ENCODE data around the gene HOGA1.

The HOGA1 gene

DNA sequence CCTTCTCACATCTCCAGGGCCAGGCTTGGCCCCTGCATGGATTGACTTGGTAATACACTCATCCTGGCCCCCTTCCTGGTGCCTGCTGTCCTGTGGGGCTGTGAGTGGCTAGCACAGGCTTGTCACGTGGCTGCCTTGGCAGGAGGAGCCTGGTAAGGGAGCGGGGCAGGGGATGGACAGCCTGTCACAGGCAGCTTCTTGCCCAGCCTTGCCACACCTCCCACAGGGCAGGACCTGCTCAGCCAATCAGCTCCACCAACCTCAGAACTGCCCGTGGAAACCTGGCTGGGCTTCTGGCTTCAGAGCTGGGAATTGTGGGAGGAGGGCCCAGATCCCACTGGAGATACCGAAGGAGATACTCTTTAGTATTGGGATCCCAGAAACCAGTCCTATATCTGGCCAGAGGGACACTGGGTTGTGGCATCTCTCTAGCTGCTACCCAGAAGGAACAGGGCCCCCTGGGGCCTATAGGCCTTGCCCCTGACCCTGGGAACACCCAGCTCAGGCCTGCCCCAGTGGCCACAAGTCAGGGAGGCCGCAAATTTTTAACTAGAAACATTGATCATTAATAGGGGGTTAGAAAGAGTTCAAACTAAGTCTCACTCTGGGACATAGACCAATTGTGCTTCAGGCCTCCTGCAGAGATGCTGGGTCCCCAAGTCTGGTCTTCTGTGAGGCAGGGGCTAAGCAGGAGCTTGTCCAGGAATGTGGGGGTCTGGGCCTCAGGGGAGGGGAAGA lies at the start of gene HOGA1:
HOGA1 (plus strand) TSS at position 330 of the 738 bp plus-strand sequence; CDS start at position 645, 315 bp downstream.
- no peaks in the 10 kb centered on the region for H3K9me3 ChIP-seq
- peak in 1 of 2 experiments; percentile 64 for DNase-seq (ENCODE audit: low spot score in 2 of 2)

DNA sequence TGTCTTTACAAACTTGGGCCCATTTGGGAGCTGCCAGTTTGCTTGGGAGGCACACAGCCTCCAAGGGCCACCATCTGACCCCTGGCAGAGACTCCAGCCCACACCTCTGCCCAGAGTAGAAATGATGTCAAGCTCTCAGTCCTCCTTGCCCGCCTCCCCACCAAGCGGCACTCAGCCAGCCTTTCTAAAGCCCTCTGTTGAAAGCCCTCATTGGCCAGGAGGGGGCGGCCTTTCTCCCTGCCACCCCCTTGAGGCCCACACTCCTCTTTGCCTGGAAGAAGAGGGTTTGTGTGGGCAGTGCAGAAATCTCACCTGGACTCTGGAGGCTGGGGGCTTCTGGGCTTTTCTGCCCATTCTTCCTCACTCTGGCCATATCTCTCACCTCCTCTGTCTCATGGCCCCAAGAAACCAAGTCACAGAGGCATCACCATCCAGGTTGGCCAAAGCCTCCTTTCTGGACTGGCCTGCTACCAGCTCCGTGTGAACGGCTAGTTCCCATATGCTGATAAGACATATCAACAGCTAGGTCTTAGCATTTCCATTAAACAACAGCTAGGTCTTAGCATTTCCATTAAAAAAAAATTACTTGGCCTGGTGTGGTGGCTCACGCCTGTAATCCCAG lies 49.3 kb upstream of the HOGA1 start:
- Histone ChIP-seq H3K4me1 (no peaks in the 10 kb centered on the region), H3K9me3 (no peaks in the 10 kb centered on the region), H3K36me3 (replicated peaks) (no peaks in the 10 kb centered on the region), H3K27me3 (ENCODE audit: low read depth) (no peaks in the 10 kb centered on the region), H3K4me3 (no peak overlapping the region)
- peak in 1 of 2 experiments; percentile 50 for DNase-seq (ENCODE audit: low spot score in 2 of 2)
- in situ Hi-C loops (cut with MboI; ENCODE audit: low sequenced_read_pairs) = no loop called here

More for the DNA sequence above, at the start of gene HOGA1:
- in situ Hi-C loops (cut with MboI; ENCODE audit: low sequenced_read_pairs) = no loop called here
- H3K4me3 ChIP-seq = no peak within 1 kb of the TSS
- H3K36me3 ChIP-seq (replicated peaks) = no peaks in the 10 kb centered on the region
- no peaks in the 10 kb centered on the region for H3K27me3 ChIP-seq (ENCODE audit: low read depth)
- H3K4me1 ChIP-seq = no peaks in the 10 kb centered on the region

DNA sequence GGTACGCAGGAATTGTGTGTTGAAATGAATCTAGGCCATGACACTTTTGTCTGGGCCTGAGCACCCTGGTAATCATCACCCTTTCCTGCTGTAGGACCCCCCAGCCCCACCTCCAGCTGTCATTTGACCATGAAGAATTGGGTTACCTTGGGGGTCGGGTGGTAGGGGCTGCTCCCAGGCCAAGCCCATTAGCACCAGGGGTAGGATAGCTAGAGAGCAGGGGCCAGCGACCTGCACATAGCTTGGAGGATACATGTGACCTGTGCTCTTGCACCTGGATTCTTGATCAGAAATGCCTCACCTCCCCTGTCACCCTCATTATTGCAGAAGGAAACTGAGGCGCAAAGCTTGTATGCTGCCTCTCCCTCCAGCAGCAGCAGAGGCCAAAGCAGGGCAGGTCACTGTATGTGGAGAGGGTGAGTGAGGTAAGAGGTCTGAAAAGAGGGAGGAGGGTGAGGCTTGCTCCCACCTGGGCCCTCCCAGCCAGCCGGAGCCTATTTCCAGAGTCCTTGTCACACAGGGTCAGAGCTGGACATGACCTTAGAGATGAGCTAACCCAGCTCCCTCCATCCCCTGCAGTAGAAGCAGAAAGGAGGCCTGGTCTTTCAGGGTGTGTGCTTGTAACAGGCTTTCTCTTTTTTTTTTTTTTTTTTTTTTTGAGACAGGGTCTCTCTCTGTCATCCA lies 46.9 kb upstream of the HOGA1 start:
- Histone ChIP-seq H3K9me3 (no peaks in the 10 kb centered on the region), H3K27me3 (ENCODE audit: low read depth) (no peaks in the 10 kb centered on the region), H3K4me3 (no peak overlapping the region), H3K36me3 (replicated peaks) (no peaks in the 10 kb centered on the region), H3K4me1 (no peaks in the 10 kb centered on the region)
- in situ Hi-C loops (cut with MboI; ENCODE audit: low sequenced_read_pairs) = no loop called here
- no peak for DNase-seq (ENCODE audit: low spot score in 2 of 2)

DNA sequence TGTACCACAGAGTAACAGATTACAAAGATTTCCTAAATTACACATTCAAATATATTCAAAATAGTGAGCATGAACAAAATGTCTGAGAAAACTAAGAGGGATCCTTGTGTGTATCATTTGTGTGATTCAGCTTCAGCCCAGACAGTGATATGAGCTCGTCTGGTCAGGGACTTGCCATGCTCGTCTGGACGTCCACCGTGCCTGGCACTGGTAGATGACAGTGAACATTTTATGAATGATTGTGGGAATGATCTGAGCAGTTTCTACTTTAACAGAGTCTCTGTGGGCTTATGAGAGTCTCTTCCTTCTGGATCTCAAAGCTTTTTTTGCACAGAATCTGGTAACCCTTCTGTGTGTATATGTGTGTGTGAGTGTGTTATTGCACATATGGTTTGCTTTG lies 45.8 kb upstream of the HOGA1 start:
- Histone ChIP-seq H3K4me3 (no peak overlapping the region), H3K36me3 (replicated peaks) (no peaks in the 10 kb centered on the region), H3K9me3 (no peaks in the 10 kb centered on the region), H3K27me3 (ENCODE audit: low read depth) (no peaks in the 10 kb centered on the region), H3K4me1 (no peaks in the 10 kb centered on the region)
- in situ Hi-C loops (cut with MboI; ENCODE audit: low sequenced_read_pairs) = no loop called here
- no peak for DNase-seq (ENCODE audit: low spot score in 2 of 2)

DNA sequence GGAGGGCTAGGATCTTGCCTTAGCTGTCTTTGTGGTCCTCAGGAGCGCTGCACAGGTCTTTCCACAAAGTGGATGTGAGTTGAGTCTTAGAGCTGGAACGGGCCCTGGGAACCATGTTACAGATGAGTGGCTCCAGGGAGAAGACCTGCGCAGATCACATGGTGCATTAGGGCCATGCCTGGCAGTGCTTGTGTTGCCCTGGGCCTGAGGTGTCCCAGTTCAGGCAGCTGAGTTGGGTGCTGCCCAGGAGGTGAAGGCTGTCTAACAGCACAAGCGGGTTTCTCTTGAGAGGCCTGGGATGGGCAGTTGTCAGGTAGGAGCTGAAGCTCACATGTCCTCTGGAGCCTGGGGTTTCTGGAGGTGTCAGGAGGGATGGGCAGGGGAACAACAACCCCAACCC lies 45.4 kb upstream of the HOGA1 start:
- no peaks in the 10 kb centered on the region for H3K4me1 ChIP-seq
- H3K9me3 ChIP-seq = no peaks in the 10 kb centered on the region
- no peak overlapping the region for H3K4me3 ChIP-seq
- no peaks in the 10 kb centered on the region for H3K36me3 ChIP-seq (replicated peaks)
- no peaks in the 10 kb centered on the region for H3K27me3 ChIP-seq (ENCODE audit: low read depth)
- in situ Hi-C loops (cut with MboI; ENCODE audit: low sequenced_read_pairs) = no loop called here
- DNase-seq (ENCODE audit: low spot score in 2 of 2) = no peak

DNA sequence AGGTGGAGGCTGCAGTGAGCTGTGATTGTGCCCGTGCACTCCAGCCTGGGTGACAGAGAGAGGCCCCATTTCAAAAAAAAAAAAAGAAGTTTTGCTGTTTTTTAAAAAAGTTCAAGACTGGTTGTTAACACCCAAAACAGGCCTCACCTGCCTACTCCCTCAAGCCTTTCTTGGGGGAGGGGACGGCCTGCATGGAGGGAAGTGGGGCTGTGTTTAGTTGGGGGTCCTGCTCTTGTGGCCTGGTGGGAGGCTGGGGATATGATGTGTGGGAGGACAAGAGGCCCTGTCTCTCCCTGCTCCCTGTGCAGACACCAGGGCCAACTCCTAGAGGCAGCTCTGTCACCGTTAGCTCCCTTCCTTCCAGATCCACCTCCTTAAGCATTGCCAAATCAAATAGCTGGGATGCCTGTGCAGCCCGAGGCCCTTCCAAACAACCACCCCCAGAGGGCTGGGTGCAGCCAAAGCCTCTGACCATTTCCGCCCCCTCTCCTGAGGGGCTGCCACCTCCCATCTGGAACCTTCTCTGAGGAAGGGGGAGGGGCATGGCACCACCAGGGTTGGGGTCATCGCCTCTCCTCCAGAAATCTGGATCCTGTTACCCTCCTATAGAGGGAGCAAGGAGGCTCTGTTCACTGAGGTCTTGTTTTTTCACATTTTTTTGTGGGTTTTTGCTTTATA lies 44.5 kb upstream of the HOGA1 start:
- H3K27me3 ChIP-seq (ENCODE audit: low read depth) = no peaks in the 10 kb centered on the region

DNA sequence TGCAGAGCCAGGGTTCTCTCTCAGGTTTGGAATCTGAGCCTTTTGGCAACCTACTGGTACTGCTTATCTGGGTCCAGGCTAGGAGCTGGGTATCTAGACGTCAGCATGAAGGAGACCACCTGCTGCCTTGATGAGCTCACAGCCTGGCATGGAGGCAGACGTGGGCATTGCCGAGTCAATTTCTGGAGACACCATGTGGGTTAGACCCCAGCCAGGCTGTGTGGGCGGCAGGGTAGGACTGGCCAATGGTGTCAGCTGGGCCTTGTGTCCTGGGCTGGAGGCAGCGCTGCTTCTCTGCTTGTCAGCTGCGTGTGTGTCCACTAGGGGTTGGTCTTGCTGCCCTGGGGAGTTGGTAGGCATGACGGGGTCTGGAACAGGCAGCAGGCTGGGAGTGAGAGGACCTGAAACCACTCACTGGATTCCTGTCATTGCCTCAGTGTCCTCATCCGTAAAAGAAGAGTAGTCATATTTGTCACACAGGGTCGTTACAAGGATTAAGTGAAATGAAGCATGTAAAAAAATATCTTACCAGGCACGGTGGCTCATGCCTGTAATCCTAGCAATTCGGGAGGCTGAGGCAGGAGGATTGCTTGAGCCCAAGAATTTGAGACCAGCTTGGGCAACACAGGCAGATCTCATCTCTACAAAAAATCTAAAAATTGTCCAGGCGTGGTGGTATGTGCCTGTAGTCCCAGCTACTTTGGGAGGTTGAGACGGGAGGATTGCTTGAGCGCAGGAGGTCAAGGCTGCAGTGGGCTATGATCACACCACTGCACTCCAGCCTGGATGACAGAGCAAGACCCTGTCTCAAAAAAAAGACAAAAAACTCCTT lies 43.3 kb upstream of the HOGA1 start:
- H3K9me3 ChIP-seq = no peaks in the 10 kb centered on the region
- H3K36me3 ChIP-seq (replicated peaks) = no peaks in the 10 kb centered on the region
- DNase-seq (ENCODE audit: low spot score in 2 of 2) = no peak
- H3K27me3 ChIP-seq (ENCODE audit: low read depth) = no peaks in the 10 kb centered on the region
- no peaks in the 10 kb centered on the region for H3K4me1 ChIP-seq
- H3K4me3 ChIP-seq = no peak overlapping the region
- in situ Hi-C loops (cut with MboI; ENCODE audit: low sequenced_read_pairs) = no loop called here

More for the DNA sequence above, 44.5 kb upstream of the HOGA1 start:
- Histone ChIP-seq H3K4me1 (no peaks in the 10 kb centered on the region), H3K36me3 (replicated peaks) (no peaks in the 10 kb centered on the region), H3K4me3 (no peak overlapping the region), H3K9me3 (no peaks in the 10 kb centered on the region)
- DNase-seq (ENCODE audit: low spot score in 2 of 2) = no peak
- in situ Hi-C loops (cut with MboI; ENCODE audit: low sequenced_read_pairs) = no loop called here

DNA sequence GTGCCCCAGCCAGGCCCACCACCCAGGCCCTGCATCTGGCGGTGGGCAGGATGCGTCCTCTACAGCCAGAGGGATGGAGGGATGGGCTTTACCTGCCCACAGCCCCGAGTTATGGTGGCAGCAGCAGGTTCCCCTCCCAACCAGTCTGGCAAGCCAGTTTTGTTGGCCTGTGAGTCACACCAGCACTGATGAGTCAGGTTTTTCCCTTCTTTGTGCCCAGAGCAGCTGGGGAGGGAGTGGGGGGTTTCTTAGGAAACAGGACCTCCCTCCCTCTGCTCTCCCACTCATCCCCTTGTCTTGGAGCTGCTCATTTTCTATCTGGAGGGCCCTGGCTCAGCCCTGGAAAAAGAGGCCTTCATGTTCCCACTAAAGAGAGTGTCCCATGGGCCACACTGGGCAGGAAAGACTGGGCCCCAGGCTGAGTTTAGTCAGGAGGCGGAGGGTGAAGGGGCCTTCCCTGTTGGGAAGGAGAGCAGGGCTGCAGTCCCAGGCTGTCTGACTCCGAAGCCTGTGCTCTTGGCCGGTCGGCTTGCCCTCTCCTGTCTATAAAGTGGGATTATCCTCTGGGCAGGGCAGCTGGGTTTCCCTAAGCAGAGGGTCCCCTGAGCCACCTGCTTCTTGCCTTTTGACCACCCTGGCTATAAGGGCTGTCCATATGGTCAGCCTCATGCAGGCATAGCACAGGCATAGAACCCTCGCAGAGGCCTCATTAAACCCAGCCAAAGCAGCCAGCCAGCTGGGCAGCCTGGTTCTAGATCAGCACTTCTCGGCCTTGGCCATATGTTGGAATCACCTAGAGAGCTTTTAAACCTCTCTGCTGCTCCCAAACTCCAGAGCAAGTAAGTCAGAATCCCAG lies 41.8 kb upstream of the HOGA1 start:
- in situ Hi-C loops (cut with MboI; ENCODE audit: low sequenced_read_pairs) = no loop called here
- Histone ChIP-seq H3K36me3 (replicated peaks) (no peaks in the 10 kb centered on the region), H3K4me1 (no peaks in the 10 kb centered on the region), H3K27me3 (ENCODE audit: low read depth) (no peaks in the 10 kb centered on the region), H3K9me3 (no peaks in the 10 kb centered on the region), H3K4me3 (no peak overlapping the region)
- DNase-seq (ENCODE audit: low spot score in 2 of 2) = no peak

DNA sequence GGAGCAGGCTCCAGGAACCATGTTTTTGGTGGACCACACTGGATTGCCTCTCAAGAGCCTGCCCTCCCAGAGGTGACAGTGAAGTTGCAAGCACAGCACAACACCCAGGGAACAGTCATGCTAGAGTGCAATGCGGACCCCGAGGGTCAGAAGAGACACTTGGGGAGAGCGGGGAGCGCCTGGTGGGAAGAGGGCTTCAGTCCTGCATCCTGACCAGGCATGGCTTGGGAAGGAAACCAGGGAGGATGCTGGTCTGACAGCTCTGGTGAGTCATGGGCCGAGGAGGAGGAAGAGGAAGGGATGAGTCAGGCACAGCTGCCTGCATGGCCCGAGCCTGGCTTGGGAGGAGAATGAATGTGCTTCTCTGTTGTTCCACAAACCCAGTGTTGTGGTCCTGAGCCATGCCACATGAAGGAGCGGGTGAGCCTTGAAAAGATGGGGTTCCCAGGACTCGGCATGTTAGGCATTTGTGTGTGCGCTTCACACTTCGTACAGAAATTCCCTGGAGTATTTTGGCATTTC lies 41.1 kb upstream of the HOGA1 start:
- Histone ChIP-seq H3K4me3 (no peak overlapping the region), H3K4me1 (no peaks in the 10 kb centered on the region)

DNA sequence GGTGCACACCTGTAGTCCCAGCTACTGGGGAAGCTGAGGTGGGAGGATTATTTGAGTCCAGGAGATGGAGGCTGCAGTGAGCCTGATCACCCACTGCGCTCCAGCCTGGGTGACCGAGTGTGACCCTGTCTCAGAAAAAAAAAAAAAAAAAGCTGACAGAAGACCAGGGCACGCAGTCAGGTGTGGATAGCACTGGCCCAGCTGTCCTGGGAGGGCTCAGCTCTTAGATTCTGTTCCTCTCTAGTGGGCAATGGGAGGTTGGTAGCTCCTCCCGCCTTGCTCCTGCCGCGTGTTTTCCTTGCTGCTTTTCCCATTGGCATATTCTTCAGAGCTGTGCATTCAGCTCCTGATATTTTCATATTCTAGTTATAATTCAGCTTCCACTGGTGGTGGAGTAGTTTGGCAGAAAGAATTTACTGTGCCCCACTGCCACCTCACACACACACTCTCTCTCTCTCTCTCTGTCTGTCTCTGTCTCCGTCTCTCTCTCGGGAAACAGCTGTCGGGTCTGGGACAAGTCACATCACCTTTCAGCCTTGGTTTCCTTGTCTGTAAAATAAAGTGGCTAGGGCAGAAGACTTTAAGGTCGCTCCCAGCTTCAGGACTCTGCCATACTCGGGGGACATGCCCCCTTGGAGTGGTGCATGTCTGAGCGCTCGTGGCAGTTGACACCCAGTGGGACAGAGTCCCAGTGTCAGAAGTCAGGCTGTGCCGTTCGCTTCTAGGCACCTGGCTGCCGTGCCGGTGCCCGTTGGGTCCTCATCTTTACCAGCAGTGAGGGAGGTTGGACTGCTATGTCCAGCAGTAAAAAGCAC lies 37.5 kb upstream of the HOGA1 start:
- Histone ChIP-seq H3K9me3 (no peaks in the 10 kb centered on the region), H3K4me3 (no peak overlapping the region), H3K36me3 (replicated peaks) (no peaks in the 10 kb centered on the region), H3K27me3 (ENCODE audit: low read depth) (no peaks in the 10 kb centered on the region), H3K4me1 (no peaks in the 10 kb centered on the region)
- in situ Hi-C loops (cut with MboI; ENCODE audit: low sequenced_read_pairs) = no loop called here
- no peak for DNase-seq (ENCODE audit: low spot score in 2 of 2)

More for the DNA sequence above, 41.1 kb upstream of the HOGA1 start:
- no peaks in the 10 kb centered on the region for H3K9me3 ChIP-seq
- no peak for DNase-seq (ENCODE audit: low spot score in 2 of 2)
- in situ Hi-C loops (cut with MboI; ENCODE audit: low sequenced_read_pairs) = no loop called here
- H3K36me3 ChIP-seq (replicated peaks) = no peaks in the 10 kb centered on the region
- no peaks in the 10 kb centered on the region for H3K27me3 ChIP-seq (ENCODE audit: low read depth)

DNA sequence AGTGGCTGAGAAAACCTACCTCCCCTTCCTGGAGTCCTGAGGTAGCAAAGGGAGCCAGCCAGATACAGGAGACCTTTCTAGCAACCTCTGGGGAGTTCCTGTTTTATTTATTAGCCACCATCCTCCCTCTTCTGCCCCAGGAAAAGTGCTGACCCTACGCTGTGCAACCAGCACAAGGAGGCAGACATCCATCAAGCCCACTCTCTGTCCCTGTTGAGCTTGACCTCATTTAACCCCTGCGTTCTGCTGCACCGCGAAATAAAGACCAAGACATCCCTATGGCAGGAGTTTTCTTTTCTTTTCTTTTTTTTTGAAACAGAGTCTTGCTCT lies 37.0 kb upstream of the HOGA1 start:
- H3K4me3 ChIP-seq = no peak overlapping the region
- H3K4me1 ChIP-seq = no peaks in the 10 kb centered on the region
- no peaks in the 10 kb centered on the region for H3K36me3 ChIP-seq (replicated peaks)
- in situ Hi-C loops (cut with MboI; ENCODE audit: low sequenced_read_pairs) = no loop called here
- H3K27me3 ChIP-seq (ENCODE audit: low read depth) = no peaks in the 10 kb centered on the region
- H3K9me3 ChIP-seq = no peaks in the 10 kb centered on the region
- DNase-seq (ENCODE audit: low spot score in 2 of 2) = no peak

DNA sequence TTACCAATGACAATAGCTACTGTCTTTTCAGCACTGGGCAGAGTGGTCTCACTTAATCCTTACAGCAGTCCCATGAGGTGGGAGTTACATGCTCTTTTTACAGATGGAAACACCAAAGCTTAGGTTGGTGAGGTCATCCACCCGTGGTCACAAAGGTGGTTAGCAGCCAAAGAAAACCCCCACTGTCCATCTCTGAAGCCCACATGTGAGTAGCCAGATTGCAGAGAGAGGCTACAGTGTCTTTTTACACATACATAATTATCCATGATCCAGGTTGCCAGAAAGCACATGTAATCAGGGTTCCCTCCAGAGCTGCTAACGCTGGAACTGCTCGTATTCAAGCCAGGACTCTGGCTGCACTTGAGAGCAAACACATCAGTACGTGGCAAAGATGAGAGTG lies 36.2 kb upstream of the HOGA1 start:
- Histone ChIP-seq H3K27me3 (ENCODE audit: low read depth) (no peaks in the 10 kb centered on the region), H3K4me3 (no peak overlapping the region), H3K36me3 (replicated peaks) (no peaks in the 10 kb centered on the region), H3K9me3 (no peaks in the 10 kb centered on the region), H3K4me1 (no peaks in the 10 kb centered on the region)
- in situ Hi-C loops (cut with MboI; ENCODE audit: low sequenced_read_pairs) = no loop called here
- DNase-seq (ENCODE audit: low spot score in 2 of 2) = no peak

Measured in HAP-1 (cell line).